ENCODE data around the gene ZDHHC12.

GRCh38 chr9:128773049-128773448, 49.1 kb upstream of the ZDHHC12 start:
- TF ChIP-seq, protein P1, sequence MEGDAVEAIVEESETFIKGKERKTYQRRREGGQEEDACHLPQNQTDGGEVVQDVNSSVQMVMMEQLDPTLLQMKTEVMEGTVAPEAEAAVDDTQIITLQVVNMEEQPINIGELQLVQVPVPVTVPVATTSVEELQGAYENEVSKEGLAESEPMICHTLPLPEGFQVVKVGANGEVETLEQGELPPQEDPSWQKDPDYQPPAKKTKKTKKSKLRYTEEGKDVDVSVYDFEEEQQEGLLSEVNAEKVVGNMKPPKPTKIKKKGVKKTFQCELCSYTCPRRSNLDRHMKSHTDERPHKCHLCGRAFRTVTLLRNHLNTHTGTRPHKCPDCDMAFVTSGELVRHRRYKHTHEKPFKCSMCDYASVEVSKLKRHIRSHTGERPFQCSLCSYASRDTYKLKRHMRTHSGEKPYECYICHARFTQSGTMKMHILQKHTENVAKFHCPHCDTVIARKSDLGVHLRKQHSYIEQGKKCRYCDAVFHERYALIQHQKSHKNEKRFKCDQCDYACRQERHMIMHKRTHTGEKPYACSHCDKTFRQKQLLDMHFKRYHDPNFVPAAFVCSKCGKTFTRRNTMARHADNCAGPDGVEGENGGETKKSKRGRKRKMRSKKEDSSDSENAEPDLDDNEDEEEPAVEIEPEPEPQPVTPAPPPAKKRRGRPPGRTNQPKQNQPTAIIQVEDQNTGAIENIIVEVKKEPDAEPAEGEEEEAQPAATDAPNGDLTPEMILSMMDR (IDR thresholded peaks at IDR 0.05) = no peak
- TF ChIP-seq POLR2AphosphoS5 (IDR thresholded peaks at IDR 0.05) = no peak

Data from prostate gland (tissue), 2 donors.